OCI-LY3 (cell line): ENCODE data around the gene SAPCD1.

Experiments used
- H2AFZ ChIP-seq: fragments of 200-600, 300-600 bp; shearing (Covaris generic); 2 replicates; pipeline ENCODE4 v1.6.0; 2014; ENCODE audit warnings: antibody characterized with exemption, low read depth, low read length
- H3K27ac ChIP-seq: fragments of 200-600, 300-600 bp; sonication (generic); 2 replicates; pipeline ENCODE4 v1.5.1; 2014; ENCODE audit warnings: mild to moderate bottlenecking, low read length, moderate library complexity, mixed read lengths
- H3K27me3 ChIP-seq: fragments of 200-600, 300-600 bp; sonication (generic); 2 replicates; pipeline ENCODE4 v1.6.1; 2014; ENCODE audit warnings: low read depth, low read length, mixed read lengths
- H3K36me3 ChIP-seq: fragments of 200-600, 300-600 bp; sonication (generic); replicated peaks from 2 replicates; pipeline ENCODE3; 2014; ENCODE audit warnings: low read depth, low read length, mixed read lengths
- H3K4me1 ChIP-seq: fragments of 300-600, 200-600 bp; sonication (generic); 2 replicates; pipeline ENCODE4 v1.6.1; 2014; ENCODE audit warnings: low read length, mixed read lengths
- H3K4me2 ChIP-seq: fragments of 200-600, 300-600 bp; sonication (generic); 2 replicates; pipeline ENCODE4 v1.6.1; 2014; ENCODE audit warnings: low read length, mixed read lengths
- H3K4me3 ChIP-seq: fragments of 300-600, 200-600 bp; sonication (generic); 2 replicates; pipeline ENCODE4 v1.5.1; 2014; ENCODE audit warnings: antibody characterized with exemption, mild to moderate bottlenecking, low read length, moderate library complexity
- H3K79me2 ChIP-seq: fragments of 300-600, 200-600 bp; shearing (Covaris generic); 2 replicates; pipeline ENCODE4 v1.6.1; 2014; ENCODE audit warnings: mild to moderate bottlenecking, low read length, mixed read lengths
- H3K9ac ChIP-seq: fragments of 300-600, 200-600 bp; shearing (Covaris generic); 2 replicates; pipeline ENCODE4 v1.6.0; 2014; ENCODE audit warnings: mild to moderate bottlenecking, low read length, moderate library complexity
- H3K9me3 ChIP-seq: fragments of 200-600, 300-600 bp; shearing (Covaris generic); 2 replicates; pipeline ENCODE4 v1.6.1; 2014; ENCODE audit warnings: low read length, mixed read lengths; ENCODE audit not compliant: insufficient read depth
- H4K20me1 ChIP-seq: fragments of 200-600, 300-600 bp; sonication (generic); 2 replicates; pipeline ENCODE4 v1.6.1; 2016; ENCODE audit warnings: low read length, mixed read lengths; ENCODE audit not compliant: insufficient read depth
- CTCF ChIP-seq: fragments of 200-600, 300-600 bp; sonication (generic); IDR thresholded peaks from 2 replicates; pipeline ENCODE4 v1.5.1; 2014; ENCODE audit warnings: antibody characterized with exemption, low read length, low read depth
- EZH2phosphoT487 ChIP-seq: fragments of 200-600 bp; shearing (Covaris generic); IDR thresholded peaks from 2 replicates; pipeline ENCODE4 v1.6.1; 2018; ENCODE audit warnings: antibody characterized with exemption, mixed run types, low read depth

SAPCD1 gene

GRCh38 chr6:31775633-31776484 is 13.4 kb downstream of the SAPCD1 start:
- no peak overlapping the region for H3K9ac ChIP-seq
- TF ChIP-seq EZH2phosphoT487 = no peak
- TF ChIP-seq CTCF = no peak
- H3K4me3 ChIP-seq = no peak overlapping the region
- H4K20me1 ChIP-seq = no peaks in the 10 kb centered on the region
- peaks cover 6% of the 10 kb centered on the region for H3K36me3 ChIP-seq
- H3K27ac ChIP-seq = no peak overlapping the region
- H3K79me2 ChIP-seq = no peaks in the 10 kb centered on the region
- H3K27me3 ChIP-seq = no peaks in the 10 kb centered on the region
- H3K4me1 ChIP-seq = peaks cover 7% of the 10 kb centered on the region
- H3K4me2 ChIP-seq = no peak overlapping the region
- no peaks in the 10 kb centered on the region for H3K9me3 ChIP-seq
- H2AFZ ChIP-seq = no peak overlapping the region

- Histone ChIP-seq H3K9me3 (no peaks in the 10 kb centered on the region), H4K20me1 (no peaks in the 10 kb centered on the region), H3K36me3 (peaks cover 7% of the 10 kb centered on the region), H3K4me2 (no peak overlapping the region), H3K27me3 (no peaks in the 10 kb centered on the region), H3K79me2 (no peaks in the 10 kb centered on the region), H3K27ac (no peak overlapping the region), H2AFZ (no peak overlapping the region), H3K4me3 (no peak overlapping the region), H3K9ac (no peak overlapping the region), H3K4me1 (peaks cover 7% of the 10 kb centered on the region)
- TF ChIP-seq CTCF (no peak), EZH2phosphoT487 (no peak)
Measured at GRCh38 chr6:31776485-31776988, 14.1 kb downstream of the SAPCD1 start.

GRCh38 chr6:31776989-31777666 is 14.7 kb downstream of the SAPCD1 start, which contains the start of gene VWA7:
Gene VWA7 (minus strand): TSS chr6:31777328. CDS start chr6:31776779, 549 bp downstream.
- H4K20me1 ChIP-seq = no peaks in the 10 kb centered on the region
- no peak within 1 kb of the TSS for H3K9ac ChIP-seq
- H3K9me3 ChIP-seq = no peaks in the 10 kb centered on the region
- 0 out of 2 replicates have a peak within 1 kb of the TSS, but pooled peaks have one; percentile 11 for H3K4me2 ChIP-seq
- H3K27ac ChIP-seq = no peak within 1 kb of the TSS
- peaks cover 9% of the 10 kb centered on the region for H3K36me3 ChIP-seq
- TF ChIP-seq EZH2phosphoT487 = no peak
- no peak for TF ChIP-seq CTCF
- H3K4me1 ChIP-seq = peaks cover 7% of the 10 kb centered on the region
- no peaks in the 10 kb centered on the region for H3K27me3 ChIP-seq
- no peak within 1 kb of the TSS for H2AFZ ChIP-seq
- no peaks in the 10 kb centered on the region for H3K79me2 ChIP-seq
- no peak within 1 kb of the TSS for H3K4me3 ChIP-seq

GRCh38 chr6:31777667-31778050 is 15.2 kb downstream of the SAPCD1 start:
- H3K27ac ChIP-seq = no peak overlapping the region
- peaks cover 10% of the 10 kb centered on the region for H3K36me3 ChIP-seq
- no peak overlapping the region for H3K9ac ChIP-seq
- H3K79me2 ChIP-seq = no peaks in the 10 kb centered on the region
- no peak for TF ChIP-seq CTCF
- no peak for TF ChIP-seq EZH2phosphoT487
- no peak overlapping the region for H3K4me2 ChIP-seq
- H3K4me3 ChIP-seq = no peak overlapping the region
- no peaks in the 10 kb centered on the region for H4K20me1 ChIP-seq
- H3K27me3 ChIP-seq = no peaks in the 10 kb centered on the region
- H3K9me3 ChIP-seq = no peaks in the 10 kb centered on the region
- no peak overlapping the region for H2AFZ ChIP-seq
- H3K4me1 ChIP-seq = peaks cover 7% of the 10 kb centered on the region
